H54 (cell line): ENCODE data around the gene FAM81A.

Experiments
- DNase-seq: peaks from one replicate; pipeline ENCODE4 v3.0.0; 2011; ENCODE audit warnings: low spot score, mixed read lengths; ENCODE audit not compliant: insufficient read length
- FAIRE-seq: peaks from 3 replicates; lab custom pipeline; 2011; peaks lifted over from hg19 to GRCh38; lab: Jason Lieb, UNC
- POLR2A ChIP-seq: IDR thresholded peaks from 2 replicates; pipeline ENCODE4 v1.6.1; 2011; ENCODE audit warnings: low read depth, mild to moderate bottlenecking, low read length

Gene FAM81A

DNA sequence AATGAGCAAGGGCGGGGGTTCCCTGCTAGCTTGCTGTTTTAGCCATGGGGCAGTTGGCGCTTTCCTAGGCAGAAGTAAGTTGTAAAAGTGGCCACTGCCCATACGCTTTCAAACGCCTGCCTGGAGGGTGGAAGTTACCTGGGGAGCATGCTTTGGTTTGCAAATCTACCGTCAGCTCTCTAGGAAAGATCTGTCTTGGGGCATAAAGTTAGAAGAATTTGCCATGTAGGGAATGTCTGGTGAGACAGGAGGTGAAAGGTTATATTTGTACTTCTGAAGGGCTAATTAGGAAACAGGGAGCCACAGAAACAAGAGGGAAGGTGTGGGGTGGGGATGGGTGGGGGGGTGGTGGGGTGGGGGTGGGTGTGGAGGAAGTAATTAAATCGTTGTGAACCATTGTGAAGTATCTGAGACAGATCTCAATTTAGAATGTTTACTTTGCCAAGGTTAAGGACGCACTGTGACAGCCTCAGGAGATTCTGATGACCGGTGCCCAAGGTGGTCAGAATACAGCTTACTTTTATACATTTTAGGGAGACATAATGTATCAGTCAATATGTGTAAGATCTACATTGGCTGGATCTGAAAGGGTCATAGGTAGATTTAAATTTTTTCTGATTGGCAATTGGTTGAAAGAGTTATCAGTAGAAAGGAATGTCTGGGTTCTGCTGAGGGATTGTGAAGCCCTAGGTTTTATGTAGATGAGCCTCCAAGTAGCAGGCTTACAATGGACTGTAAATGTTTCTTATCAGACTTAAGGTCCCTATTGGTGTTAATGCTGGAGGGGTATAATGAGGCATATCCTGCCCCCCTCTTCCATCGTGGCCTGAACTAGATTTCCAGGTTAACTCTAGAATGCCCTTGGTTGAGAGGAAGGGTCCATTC is 111.6 kb downstream of the FAM81A start:
- TF ChIP-seq POLR2A, result no peak
- FAIRE-seq, result no peak
- no peak for DNase-seq

DNA sequence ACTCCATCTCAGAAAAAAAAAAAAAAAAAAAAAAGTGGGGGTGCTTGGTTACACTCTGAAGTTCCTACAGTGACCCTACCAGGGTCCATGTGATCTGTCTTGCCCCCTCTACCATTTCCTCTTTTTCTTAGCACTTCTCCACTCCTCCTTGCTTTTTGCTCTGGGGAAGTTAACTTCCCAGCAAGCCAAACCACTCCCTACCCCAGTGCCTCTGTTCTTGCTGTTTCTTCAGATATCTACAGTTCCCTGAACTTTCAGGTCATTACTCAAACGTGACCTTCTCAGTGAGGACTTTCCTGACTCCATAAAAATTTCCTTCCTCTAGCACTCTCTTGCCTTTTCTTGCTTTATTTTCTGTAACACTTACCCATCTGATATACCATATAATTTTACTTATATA is 112.5 kb downstream of the FAM81A start:
- no peak for FAIRE-seq
- no peak for TF ChIP-seq POLR2A
- DNase-seq, result no peak

DNA sequence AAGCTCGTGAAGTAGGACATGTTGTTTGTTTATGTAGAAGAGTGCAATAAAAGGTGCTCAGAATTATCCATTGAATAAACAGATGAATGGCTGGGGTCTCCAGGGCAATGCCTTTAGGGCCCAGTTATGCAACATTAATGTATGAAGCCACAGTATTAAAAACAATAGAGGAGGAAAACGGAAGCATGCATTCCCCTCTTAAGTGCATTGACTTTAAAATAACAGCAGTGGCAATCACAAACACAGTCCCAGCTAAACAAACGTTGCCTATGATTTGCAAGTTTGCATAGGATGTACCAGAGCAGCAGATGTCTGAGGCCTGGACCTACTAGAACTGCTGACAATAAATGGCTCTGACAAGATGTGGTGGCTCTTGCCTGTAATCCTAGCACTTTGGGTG is 113.0 kb downstream of the FAM81A start:
- TF ChIP-seq POLR2A, result no peak
- DNase-seq (no peak), FAIRE-seq (no peak)

DNA sequence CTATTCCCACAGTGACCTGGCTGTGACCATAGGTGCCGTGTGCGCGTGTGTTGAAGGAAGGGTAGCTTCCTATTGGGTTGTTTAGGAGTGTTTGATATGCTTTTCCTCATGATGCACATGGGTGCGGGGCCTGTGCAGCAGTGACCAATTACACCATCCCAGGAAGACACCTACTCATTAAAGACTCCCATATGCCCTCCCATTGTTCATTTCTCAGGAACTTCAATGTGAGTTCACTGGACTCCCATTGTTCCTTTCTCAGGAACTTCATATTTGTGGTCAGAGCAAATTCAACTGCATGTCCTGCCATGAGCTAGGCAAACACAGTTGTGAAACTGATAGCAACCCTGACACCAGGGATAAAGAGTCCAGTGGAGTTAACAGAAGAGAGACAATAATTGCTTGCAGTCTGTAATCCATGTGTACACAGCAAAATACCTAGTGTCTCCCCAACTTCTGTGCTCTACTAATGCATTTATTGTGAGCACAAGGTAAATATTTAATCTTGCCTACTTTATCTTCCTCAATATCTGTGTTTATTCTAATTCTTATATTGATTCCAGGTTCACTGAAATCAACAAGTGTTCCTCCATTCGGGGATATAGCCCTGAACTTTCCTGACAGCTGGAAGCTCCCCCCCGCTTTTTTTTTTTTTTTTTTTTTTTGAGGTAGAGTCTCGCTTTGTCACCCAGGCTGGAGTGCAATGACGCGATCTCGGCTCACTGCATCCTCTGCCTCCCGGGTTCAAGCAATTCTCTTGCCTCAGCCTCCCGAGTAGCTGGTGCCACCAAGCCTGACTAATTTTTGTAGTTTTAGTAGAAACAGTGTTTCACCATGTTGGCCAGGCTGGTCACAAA is 116.1 kb downstream of the FAM81A start:
- FAIRE-seq (no peak), DNase-seq (peak; percentile 12)

DNA sequence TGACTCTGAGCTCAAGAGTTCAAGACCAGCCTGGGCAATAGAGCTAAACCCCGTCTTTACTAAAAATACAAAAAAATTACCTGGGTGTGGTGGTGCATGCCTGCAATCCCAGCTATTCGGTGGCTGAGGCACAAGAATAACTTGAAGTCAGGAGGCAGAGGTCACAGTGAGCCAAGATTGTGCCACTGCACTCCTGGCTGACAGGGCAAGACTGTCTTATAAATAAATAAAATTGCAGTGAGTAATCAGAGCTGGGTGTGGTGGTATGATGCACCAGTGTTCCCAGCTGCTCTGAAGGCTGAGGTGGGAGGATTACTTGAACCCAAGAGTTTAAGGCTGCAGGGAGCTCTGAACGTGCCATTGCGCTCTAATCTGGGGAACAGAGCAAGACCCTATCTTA is 117.7 kb downstream of the FAM81A start:
- TF ChIP-seq POLR2A, result no peak
- DNase-seq (peak; percentile 7), FAIRE-seq (no peak)

More for the DNA sequence above, 116.1 kb downstream of the FAM81A start:
- no peak for TF ChIP-seq POLR2A

DNA sequence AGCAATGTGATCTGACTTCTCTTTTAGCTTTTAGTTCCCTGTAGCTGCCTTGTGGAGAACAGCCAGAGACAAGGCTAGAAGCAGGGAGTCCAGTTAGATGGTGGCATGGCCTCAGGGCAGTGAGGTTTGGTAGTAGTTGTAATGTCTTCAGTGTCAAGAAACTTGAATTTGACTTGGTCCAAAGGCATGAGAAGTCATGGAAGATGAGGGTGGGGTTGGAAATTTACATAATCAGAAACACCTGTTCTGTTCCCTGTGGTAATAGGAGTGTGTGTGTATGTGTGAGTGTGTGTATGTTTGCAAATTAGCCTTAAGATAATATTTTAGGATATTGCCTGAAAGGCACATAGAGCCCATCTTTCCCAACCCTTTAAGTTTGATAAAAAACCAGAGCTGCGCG is 118.4 kb downstream of the FAM81A start:
- FAIRE-seq (no peak), DNase-seq (no peak)
- no peak for TF ChIP-seq POLR2A

DNA sequence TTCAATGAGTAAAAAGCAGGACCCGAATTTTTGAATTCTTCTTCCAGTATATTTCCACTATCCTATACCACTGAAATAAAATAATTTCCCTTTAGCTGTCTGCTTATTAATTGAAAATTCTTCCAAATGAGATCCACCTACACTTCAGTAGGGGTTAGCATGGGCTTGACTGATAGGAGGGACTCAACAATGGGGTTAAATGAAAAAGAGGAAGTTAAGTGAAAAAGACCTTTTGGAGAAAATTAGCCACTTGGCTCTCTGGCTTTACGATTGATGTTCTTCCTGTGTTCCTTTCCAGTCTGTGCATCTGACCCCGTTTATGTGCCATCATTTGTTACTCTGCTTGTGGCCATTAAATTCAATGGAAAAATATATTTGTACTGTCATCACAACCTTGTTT is 119.6 kb downstream of the FAM81A start:
- TF ChIP-seq POLR2A, result no peak
- DNase-seq (no peak), FAIRE-seq (no peak)

DNA sequence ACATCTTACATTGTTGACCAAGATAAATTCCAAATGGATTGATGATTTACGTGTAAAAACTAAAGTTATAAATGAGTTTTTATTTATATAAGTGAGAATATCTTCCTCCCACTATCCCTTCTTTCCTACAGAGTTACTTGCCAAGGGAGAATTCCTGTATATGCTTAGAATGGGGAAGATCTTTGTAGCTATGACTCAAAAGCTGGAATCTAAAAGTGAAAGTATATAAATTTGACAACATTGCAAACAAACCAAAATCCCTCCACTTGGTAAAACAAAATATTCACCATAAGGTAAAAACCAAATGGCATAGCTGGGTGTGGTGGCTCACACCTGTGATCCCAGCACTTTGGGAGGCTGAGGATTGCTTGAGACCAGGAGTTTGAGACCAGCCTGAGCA is 120.9 kb downstream of the FAM81A start:
- FAIRE-seq, result no peak

DNA sequence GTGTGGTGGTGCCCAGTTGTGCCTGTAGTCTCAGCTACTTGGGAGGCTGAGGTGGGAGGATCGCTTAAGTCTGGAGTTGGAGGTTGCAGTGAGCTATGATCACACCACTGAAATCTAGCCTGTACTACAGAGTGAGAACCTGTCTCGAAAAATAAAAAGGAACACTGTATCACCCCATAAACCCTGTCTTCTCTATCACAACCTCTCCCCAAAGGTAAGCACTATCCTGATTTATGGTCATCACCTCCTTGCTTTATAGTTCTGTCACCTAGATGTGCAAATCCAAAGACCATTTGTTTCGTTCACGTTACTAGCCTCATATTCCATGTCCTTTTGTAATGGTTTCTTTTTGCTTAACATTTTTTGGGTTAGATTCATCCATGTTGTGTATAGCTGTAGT is 123.6 kb downstream of the FAM81A start:
- FAIRE-seq (no peak), DNase-seq (no peak)
- TF ChIP-seq POLR2A, result no peak

More for the DNA sequence above, 120.9 kb downstream of the FAM81A start:
- TF ChIP-seq POLR2A, result no peak
- DNase-seq, result no peak

DNA sequence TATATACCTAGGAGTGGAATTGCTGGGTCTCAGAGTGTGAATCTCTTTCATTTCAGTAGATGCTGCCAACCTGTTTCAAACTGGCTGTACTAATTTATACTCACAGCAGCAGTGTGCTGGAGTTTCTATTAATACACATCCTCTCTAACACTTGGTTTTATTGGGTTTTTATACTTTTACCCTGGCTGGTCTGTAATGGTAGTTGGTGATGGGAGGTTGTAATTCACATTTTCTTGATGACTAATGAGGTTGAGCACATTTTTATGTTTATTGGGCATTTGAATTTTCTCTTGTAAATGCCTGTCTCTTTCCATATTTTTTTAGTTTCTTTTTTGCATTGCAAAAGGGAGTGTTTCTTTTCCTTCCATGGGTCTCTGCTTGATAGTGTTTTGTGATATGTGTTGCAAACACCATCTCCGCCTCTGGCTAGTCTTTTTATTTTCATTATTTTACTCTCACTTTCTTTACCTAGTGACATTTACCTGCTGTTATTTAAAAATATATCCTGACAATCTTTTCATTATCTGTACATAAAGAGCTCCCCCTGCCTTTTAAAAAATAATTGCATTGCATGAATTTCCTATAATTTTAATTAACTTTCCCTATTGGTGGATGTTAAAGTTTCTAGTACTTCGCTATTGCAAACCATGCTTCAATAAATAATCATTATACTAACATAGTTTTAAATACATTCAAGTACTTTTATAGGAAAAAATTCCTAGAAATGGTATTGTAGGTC is 124.6 kb downstream of the FAM81A start:
- no peak for DNase-seq
- no peak for FAIRE-seq
- no peak for TF ChIP-seq POLR2A

DNA sequence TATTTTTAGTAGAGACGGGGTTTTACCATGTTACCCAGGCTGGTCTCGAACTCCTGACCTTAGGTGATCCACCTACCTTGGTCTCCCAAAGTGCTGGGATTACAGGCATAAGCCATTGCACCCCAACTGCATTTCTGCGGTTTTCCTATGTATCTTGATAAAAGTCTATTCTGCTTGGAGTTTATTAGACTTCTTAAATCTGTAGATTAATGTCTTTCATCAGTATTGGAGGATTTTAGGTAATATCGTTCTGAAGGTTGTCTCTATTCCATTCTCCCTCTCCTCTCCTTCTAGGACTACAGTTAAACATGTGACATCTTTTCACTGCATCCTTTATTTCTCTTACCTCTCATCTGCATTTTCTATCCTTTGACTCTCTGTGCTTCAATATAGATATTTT is 127.3 kb downstream of the FAM81A start:
- no peak for FAIRE-seq
- no peak for DNase-seq
- TF ChIP-seq POLR2A, result no peak

DNA sequence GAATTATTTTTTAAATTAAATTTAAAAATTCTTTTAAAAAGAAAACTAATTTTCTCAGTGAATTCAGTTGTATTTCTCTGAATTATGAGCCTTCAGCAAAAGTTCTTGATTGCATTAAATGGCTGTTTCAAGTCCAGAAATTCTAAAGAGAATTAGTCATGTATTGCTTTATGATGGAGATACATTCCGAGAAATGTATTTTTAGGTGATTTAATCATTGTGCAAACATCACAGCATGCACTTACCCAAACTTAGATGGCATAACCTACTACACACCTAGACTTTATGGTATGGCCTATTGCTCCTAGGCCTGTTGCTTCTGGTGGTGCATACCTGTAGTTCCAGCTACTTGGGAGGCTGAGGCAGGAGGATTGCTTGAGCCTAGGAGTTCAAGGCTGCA is 129.3 kb downstream of the FAM81A start:
- no peak for TF ChIP-seq POLR2A
- no peak for FAIRE-seq
- no peak for DNase-seq

DNA sequence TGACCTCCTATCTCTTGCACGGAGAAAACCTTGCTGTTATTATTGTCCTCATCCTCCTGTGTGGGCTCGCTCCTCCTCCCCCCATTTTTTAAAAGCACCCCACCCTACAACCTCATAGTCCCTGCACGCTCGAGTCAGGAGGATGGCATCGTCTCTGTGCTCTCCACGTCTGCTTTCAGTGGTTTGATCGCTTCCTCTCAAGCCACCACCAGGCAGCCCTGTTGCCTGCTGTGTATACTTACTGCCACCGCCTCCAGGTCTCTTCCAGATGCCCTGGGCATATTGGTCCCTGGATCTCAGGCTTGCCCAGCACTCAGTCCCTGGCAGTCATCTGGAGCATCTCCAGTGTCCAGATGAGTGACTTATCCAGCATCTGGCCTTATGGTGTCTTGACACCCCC is 131.5 kb downstream of the FAM81A start:
- no peak for TF ChIP-seq POLR2A
- FAIRE-seq, result no peak
- no peak for DNase-seq

DNA sequence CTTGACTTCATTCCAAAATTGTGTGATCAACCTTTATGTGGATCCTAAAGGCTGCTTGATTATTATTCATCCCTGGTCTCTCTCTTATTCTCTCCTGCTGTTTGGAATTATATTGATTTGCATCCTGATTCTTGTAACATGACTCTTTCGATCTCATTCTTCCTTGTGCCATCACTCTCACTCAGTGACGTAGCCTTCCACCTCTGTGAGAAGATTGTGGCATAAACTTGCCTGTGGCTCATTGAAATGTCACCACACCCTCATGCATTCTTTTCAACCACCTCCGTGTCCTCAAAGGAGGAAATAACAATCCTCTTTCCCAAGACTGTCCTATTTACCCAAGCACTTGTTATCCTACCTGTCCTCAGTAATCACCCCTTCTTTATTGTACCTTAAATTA is 132.3 kb downstream of the FAM81A start:
- no peak for DNase-seq

More for the DNA sequence above, 132.3 kb downstream of the FAM81A start:
- TF ChIP-seq POLR2A, result no peak
- no peak for FAIRE-seq
